Subcutaneous abdominal adipose tissue (tissue), 5 donors: ENCODE results near the gene MEG3.

Experiments
- H3K27ac ChIP-seq: one replicate; pipeline ENCODE4 v1.7.0; 2013; ENCODE audit warnings: low read depth, mild to moderate bottlenecking, inconsistent platforms, low read length, moderate library complexity
- H3K27me3 ChIP-seq, 5 donors: one replicate each; pipeline ENCODE4 v1.7.0; 2013; ENCODE audit warnings: low read length in 5 of 5, inconsistent platforms in 1 of 5; ENCODE audit not compliant: control insufficient read depth in 5 of 5, insufficient read depth in 4 of 5
- H3K36me3 ChIP-seq, 5 donors: one replicate each; pipeline ENCODE4 v1.7.0; 2013; ENCODE audit warnings: low read length in 5 of 5; ENCODE audit not compliant: control insufficient read depth in 5 of 5, insufficient read depth in 5 of 5
- H3K4me1 ChIP-seq, 5 donors: one replicate each; pipeline ENCODE4 v1.7.0; 2013; ENCODE audit warnings: low read length in 5 of 5, mild to moderate bottlenecking in 3 of 5, moderate library complexity in 1 of 5; ENCODE audit not compliant: control insufficient read depth in 5 of 5, insufficient read depth in 5 of 5
- H3K4me3 ChIP-seq, 5 donors: one replicate each; pipeline ENCODE4 v1.7.0; 2013; ENCODE audit warnings: low read length in 5 of 5, low read depth in 1 of 5
- H3K9ac ChIP-seq, 5 donors: one replicate each; pipeline ENCODE4 v1.7.0; 2013; ENCODE audit warnings: low read length in 5 of 5, mild to moderate bottlenecking in 4 of 5, moderate library complexity in 3 of 5
- H3K9me3 ChIP-seq, 5 donors: one replicate each; pipeline ENCODE4 v1.7.0; 2013; ENCODE audit warnings: low read length in 5 of 5; ENCODE audit not compliant: control insufficient read depth in 5 of 5
- donor health status: healthy.
- donor health status: healthy.
- donor health status: healthy.
- donor health status: healthy.
- donor health status: healthy.

Gene MEG3

GRCh38 chr14:100861937-100862247 is 36.0 kb downstream of the MEG3 start:
- Histone ChIP-seq H3K4me3 (no peak overlapping the region), H3K4me1 (peaks cover 0 to 2% (median 0%) of the 10 kb centered on the region in 5 donors), H3K9ac (no peak overlapping the region), H3K9me3 (peaks cover 0 to 2% (median 0%) of the 10 kb centered on the region in 5 donors), H3K36me3 (no peaks in the 10 kb centered on the region), H3K27ac (no peak overlapping the region), H3K27me3 (peaks cover 0 to 18% (median 13%) of the 10 kb centered on the region in 5 donors)

GRCh38 chr14:100862277-100862676 is 36.4 kb downstream of the MEG3 start:
- peaks cover 0 to 18% (median 14%) of the 10 kb centered on the region in 5 donors for H3K27me3 ChIP-seq
- H3K4me1 ChIP-seq, result peaks cover 0 to 2% (median 0%) of the 10 kb centered on the region in 5 donors
- no peak overlapping the region for H3K27ac ChIP-seq
- no peak overlapping the region for H3K4me3 ChIP-seq
- H3K36me3 ChIP-seq, result no peaks in the 10 kb centered on the region
- peaks cover 0 to 2% (median 0%) of the 10 kb centered on the region in 5 donors for H3K9me3 ChIP-seq
- no peak overlapping the region for H3K9ac ChIP-seq

DNA sequence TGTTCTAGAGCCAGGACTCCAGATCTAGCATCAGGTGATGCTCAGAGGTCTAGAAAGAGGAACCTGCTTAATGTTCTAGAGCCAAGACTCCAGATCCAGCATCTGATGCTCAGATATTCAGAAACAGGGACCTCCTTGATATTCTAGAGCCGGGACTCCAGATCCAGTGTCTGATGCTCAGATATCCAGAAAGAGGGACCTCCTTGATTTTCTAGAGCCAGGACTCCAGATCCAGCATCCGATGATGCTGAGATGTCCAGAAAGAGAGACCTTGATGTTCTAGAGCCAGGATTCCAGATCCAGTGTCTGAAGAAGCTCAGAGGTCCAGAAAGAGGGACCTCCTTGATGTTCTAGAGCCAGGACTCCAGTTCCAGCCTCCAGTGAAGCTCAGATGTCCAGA is 36.9 kb downstream of the MEG3 start:
- no peak overlapping the region for H3K4me3 ChIP-seq
- peaks cover 0 to 16% (median 14%) of the 10 kb centered on the region in 5 donors for H3K27me3 ChIP-seq
- H3K9me3 ChIP-seq, result peaks cover 0 to 2% (median 0%) of the 10 kb centered on the region in 5 donors
- H3K4me1 ChIP-seq, result peaks cover 0 to 2% (median 0%) of the 10 kb centered on the region in 5 donors
- no peak overlapping the region for H3K27ac ChIP-seq
- no peak overlapping the region for H3K9ac ChIP-seq
- no peaks in the 10 kb centered on the region for H3K36me3 ChIP-seq

DNA sequence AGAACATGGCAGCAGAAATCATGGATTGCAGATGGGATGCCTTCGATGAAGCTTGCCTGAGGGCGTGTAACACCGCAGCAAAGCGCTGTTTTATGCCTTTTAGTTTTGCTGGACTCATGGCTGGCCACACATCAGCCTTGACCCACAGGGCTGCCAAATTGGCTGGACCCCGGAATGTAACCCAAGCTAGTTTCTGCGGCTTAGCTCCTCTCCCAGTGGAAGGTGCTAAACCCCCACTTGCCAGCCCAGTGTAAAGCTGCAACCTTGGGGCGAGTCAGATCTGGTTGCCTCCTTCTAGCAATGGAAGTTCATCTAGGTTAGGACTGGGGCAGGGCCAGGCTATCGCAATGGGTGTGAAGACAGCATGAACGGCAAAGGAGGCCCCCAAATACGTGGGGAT is 38.3 kb downstream of the MEG3 start:
- Histone ChIP-seq H3K9me3 (peaks cover 0 to 2% (median 0%) of the 10 kb centered on the region in 5 donors), H3K9ac (no peak overlapping the region), H3K27me3 (peaks cover 0 to 20% (median 11%) of the 10 kb centered on the region in 5 donors), H3K4me3 (no peak overlapping the region), H3K4me1 (peaks cover 0 to 2% (median 0%) of the 10 kb centered on the region in 5 donors), H3K36me3 (no peaks in the 10 kb centered on the region), H3K27ac (no peak overlapping the region)

DNA sequence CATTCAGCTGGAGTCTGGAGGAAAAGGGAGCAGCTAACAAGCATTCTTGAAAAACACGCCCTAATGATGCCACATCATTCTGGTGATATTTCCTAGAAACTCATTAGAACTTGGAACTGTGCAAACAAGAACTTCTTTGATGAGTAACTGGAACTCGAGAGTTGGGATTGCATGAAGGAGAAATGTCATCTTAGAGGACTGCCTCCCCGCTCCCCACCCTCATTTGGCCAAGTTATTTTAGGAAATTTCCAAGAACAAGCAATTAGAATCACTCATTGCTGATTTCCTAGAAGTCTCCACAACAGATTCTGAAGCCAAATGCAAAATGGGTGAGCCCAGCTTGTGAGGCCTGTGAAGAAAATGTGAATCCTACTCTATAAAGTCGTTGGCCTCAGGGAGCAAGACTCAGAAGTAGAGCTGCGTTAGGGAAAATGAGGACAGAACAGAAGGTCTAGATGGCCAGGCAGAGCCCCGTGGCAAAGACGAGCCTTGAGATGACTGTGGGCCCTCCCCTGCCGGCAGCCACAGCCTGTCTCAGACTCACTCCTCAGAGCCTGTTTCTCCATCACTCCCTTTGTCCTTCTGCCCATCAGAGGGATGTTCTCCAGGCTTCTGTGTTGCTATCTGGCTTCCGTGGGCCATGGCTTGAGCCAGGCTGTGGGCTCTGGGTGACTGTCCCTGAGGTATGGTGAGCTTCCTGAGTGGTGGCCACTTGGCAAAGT is 39.2 kb downstream of the MEG3 start:
- H3K9ac ChIP-seq, result no peak overlapping the region
- H3K27ac ChIP-seq, result no peak overlapping the region
- no peaks in the 10 kb centered on the region for H3K4me1 ChIP-seq
- peaks cover 0 to 20% (median 5%) of the 10 kb centered on the region in 5 donors for H3K27me3 ChIP-seq
- H3K9me3 ChIP-seq, result peaks cover 0 to 2% (median 0%) of the 10 kb centered on the region in 5 donors
- H3K36me3 ChIP-seq, result no peaks in the 10 kb centered on the region
- H3K4me3 ChIP-seq, result no peak overlapping the region

DNA sequence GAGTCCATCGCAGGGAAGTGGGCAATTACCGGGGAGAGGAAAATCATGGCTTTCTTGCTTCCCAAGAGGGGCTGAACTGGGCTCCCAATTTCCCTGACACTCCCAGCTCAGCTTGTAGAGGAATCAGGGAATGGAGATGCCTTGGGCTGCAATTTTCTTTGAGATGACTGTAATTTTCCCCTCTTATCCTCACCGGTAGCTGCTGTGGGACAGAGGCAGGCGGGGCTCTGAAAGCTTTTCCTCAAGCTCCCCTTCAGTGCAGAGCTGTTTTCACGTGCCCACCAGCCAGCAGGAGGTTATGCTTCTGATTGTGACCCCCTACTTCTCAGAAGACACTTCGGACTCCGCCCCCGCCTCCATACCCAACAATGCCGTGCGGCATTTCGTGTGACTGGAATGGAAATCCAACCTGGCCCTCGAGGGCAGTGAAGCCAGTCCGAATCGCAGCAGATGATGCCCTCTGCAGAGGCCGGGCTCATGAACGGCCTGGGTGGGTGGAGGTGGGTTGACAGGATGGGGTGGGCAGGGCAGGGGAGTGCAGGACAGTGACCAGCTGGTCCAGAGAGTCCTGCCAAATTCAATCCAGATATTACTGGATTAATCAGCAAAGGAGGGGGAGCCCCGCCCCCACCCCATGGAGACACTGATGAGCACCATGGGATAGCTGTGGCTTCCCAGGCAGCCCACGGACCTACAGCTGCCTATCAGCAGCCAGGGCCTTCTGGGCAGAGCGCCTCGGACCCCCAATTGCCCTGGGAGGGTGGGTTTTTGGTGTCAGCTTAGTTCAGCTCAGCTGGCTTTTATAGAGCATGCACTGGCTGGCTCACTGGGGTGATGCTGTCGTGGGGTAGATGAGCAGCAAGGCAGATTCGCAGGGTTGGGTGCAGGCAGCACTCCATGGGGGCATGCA is 40.0 kb downstream of the MEG3 start:
- Histone ChIP-seq H3K4me3 (no peak overlapping the region), H3K27ac (no peak overlapping the region), H3K9ac (no peak overlapping the region), H3K4me1 (no peaks in the 10 kb centered on the region), H3K36me3 (no peaks in the 10 kb centered on the region), H3K27me3 (peaks cover 0 to 20% (median 5%) of the 10 kb centered on the region in 5 donors), H3K9me3 (peaks cover 0 to 2% (median 0%) of the 10 kb centered on the region in 5 donors)

DNA sequence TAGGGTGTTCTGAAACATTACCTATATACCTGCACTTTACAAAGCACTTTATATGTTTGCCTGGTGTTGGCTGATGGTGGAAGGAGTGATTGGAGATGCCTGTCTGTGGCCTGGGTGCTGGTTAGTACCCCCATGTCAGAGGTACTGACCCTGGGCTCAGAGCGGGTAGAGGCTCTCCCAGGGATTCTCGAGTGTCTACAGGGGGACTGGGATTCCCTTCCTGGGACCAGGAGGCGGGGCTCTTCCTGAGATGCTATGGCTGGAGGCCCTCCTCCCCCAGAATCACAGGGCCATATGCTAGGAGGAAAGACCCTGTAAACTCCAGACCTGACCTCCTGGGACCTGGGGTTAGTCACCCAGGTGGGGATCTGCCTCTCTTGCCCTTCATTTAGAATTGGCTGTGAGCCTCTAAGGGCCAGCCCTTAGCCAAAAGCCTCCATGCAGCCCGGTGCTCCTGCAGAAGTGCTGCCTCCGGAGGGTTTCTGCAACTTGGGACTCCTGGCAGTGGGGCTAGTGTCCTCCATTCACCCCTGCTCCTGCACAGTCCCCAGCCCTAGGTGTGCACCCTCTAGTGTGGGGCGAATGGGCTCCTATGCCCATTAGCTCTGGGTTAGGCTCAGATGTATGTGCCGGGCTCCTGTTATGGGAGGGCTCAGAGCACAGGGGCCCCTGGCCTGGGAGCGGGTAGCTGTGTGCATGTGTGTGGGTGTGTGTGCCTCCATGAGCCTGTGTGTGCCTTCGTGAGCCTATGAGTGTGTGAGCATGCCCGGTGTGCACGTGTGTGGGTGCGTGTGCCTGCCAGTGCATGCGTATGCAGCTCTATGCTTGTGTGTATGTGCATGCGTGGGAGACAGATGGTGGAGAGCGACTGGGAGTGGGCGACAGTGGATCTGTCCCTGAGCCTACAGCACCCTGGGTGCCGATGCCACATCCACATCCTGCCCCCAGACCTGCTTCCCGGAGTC is 41.0 kb downstream of the MEG3 start:
- Histone ChIP-seq H3K9me3 (no peaks in the 10 kb centered on the region), H3K4me3 (no peak overlapping the region), H3K36me3 (no peaks in the 10 kb centered on the region), H3K27ac (no peak overlapping the region), H3K27me3 (peaks cover 0 to 14% (median 5%) of the 10 kb centered on the region in 5 donors), H3K4me1 (no peaks in the 10 kb centered on the region), H3K9ac (no peak overlapping the region)

GRCh38 chr14:100867631-100868315 is 41.9 kb downstream of the MEG3 start:
- H3K9ac ChIP-seq, result no peak overlapping the region
- no peaks in the 10 kb centered on the region for H3K9me3 ChIP-seq
- H3K36me3 ChIP-seq, result no peaks in the 10 kb centered on the region
- no peaks in the 10 kb centered on the region for H3K4me1 ChIP-seq
- peaks cover 0 to 14% (median 5%) of the 10 kb centered on the region in 5 donors for H3K27me3 ChIP-seq
- no peak overlapping the region for H3K4me3 ChIP-seq
- no peak overlapping the region for H3K27ac ChIP-seq
